ENCODE results near the gene HIVEP3.

Gene HIVEP3

GRCh38 chr1:41862384-41863221 is 56.1 kb downstream of the HIVEP3 start:
- TF ChIP-seq GATA1 (IDR thresholded peaks at IDR 0.05; ENCODE audit: low read depth, low read length): no peak
- TF ChIP-seq POLR2A (IDR thresholded peaks at IDR 0.05; ENCODE audit: low read length): no peak
- DNase-seq: peak in 1 of 2 experiments; percentile 26

DNA sequence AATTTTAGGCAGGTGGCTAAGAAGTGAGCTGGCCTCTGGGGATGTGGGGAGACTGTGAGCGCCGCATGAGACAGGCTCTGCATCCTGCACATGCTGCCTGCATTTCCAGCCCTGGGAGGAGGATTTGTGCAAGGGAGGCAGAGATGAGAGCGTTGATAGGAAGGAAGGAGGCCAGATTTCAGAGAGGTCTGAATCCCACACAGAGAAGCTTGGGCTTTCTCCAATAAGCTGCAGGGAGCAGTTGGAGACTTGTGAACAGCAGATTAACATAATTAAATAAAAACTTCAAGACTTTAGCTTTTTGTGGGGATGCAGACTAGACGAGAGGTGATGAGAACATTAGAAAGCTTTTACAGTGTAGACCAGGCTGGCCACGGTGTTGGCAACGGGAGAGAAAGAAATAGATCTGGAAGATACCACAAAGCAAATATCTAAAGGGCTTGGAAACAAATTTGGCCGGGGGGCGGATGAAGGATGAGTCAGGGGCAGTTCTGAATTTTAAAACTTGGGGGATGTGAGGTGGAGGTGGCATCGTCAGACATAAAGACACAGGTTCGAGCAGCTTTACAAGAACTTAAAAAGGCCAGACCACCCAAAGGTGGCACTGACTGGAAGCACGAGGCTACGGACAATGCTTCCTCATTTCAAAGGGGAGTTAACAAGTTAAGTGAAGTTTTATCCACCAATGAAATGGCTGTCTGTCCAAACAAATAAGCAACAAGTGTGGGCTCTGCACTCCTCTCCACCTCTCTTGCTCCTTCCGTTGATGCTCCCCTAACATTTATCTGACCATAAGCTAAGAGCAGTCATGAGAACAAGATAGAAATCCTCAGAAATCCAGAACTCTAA is 57.0 kb downstream of the HIVEP3 start:
- TF ChIP-seq GATA1 (IDR thresholded peaks at IDR 0.05; ENCODE audit: low read depth, low read length) (no peak), POLR2A (IDR thresholded peaks at IDR 0.05; ENCODE audit: low read length) (no peak)
- no peak for DNase-seq

DNA sequence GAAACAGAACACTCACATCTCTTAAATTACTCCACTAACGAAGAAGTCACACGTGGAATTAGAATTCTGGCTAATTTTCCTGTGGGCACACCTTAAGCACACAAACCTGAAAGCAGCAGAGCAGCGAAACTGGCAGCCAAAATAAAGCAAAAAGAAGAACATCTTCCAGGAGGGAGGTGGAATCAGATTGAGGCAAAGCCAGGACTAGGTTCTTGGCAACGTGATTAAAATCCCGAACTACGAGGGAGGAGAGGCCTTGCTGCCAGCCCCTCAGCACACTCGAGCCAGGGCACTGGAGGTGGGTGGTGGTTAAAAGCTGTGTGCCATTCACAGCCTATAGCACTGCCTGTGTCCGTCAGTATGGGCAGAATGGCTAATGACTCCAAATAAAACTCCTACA is 58.0 kb downstream of the HIVEP3 start:
- TF ChIP-seq POLR2A (IDR thresholded peaks at IDR 0.05; ENCODE audit: low read length): no peak
- no peak for DNase-seq

DNA sequence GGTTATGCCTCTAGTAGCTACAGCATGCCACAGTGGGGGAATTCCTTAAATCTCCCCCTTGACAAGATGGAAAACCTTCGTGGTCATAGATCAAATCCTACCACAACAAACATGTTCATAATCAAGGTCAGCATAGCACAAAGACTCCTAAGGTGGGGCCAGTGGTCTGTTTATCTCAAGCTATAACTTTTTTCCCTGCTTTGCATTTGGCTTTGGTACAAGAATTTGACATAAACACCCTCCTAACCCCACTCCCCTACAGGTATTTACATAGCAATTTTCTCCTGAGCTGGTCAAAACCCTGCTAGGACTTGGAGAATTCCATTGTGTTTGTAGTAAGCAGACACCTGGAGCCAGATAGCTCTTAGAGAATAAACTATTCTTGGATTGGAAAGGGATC is 58.5 kb downstream of the HIVEP3 start:
- DNase-seq: no peak
- TF ChIP-seq GATA1 (IDR thresholded peaks at IDR 0.05; ENCODE audit: low read depth, low read length) (no peak), POLR2A (IDR thresholded peaks at IDR 0.05; ENCODE audit: low read length) (no peak)

DNA sequence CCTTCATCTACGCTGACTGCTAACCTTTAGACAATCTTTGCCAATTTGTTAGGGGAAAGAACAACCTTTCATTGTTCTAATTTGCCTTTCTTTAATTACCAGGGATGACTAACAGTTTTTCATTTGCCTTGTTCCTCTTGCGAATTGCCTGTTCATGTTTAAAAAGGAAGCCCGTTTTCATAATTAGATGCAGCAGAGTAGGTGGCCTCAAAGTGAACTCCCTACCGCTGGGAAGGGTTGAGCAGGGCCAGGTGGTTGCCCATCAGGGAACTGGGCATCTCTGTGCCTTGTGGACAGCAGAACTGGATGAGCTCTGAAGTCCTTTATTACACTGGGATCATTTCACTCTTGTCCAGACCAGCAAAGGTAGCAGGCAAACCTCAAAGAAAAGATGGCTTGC is 59.0 kb downstream of the HIVEP3 start:
- DNase-seq: no peak
- TF ChIP-seq POLR2A (IDR thresholded peaks at IDR 0.05; ENCODE audit: low read length): no peak
- no peak for TF ChIP-seq GATA1 (IDR thresholded peaks at IDR 0.05; ENCODE audit: low read depth, low read length)

DNA sequence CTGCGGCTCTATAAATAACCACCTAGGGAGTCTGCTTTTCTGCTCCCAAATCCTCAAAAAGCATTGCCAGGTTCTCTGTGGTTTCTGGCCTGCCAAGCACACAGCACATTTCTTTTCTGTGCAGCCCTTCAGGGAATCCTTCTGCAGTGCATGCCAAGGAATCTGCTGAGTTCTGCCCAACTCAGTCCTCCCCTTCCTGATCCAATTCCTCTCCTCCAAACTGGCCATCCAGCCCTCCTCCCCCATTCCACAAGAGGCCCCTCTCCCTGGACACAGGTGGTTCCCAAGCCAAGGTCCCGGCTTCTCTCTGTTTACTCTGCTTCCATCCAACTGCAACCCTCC is 61.8 kb downstream of the HIVEP3 start:
- DNase-seq: no peak
- TF ChIP-seq GATA1 (IDR thresholded peaks at IDR 0.05; ENCODE audit: low read depth, low read length) (no peak), POLR2A (IDR thresholded peaks at IDR 0.05; ENCODE audit: low read length) (no peak)

DNA sequence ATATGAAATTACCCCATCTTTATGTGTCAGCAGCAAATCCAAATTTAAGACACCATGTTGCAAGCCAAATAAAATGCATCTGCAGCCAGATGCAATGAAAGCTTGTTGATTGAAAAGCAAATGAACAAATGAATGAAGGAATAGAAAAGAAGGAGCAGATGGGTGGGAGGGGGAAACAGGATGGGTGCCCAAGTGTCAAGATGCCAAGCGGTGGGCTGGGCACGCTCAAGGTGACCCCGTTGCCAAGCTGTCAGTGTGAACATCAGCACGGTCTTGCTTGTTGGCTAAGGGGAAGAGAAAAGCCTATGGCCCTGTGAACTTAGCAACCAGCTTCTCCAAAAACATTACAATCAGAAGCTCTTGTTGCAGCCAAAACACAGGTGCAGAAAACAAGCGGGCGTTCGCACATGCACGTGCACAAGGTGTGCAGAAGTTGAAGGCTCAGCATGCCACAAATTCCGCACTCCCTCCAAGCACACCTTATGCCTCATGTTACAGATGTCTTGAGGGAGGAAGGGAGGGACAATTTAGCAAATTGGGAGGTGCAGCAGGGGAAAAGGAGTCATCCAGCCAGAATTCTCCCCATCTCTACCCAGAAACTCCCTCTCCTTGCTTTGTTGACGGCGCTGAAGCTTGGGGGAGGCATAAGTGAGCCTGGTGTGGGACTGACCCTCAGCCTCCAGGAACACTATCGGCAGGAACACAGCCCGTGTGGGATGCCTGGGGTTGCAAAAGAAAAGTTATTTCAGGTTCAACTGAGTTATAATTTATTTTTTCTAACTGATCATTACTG is 62.4 kb downstream of the HIVEP3 start:
- no peak for DNase-seq
- TF ChIP-seq POLR2A (IDR thresholded peaks at IDR 0.05; ENCODE audit: low read length): no peak
- TF ChIP-seq GATA1 (IDR thresholded peaks at IDR 0.05; ENCODE audit: low read depth, low read length): no peak

- TF ChIP-seq GATA1 (IDR thresholded peaks at IDR 0.05; ENCODE audit: low read depth, low read length) (no peak), POLR2A (IDR thresholded peaks at IDR 0.05; ENCODE audit: low read length) (no peak)
- no peak for DNase-seq
Measured at GRCh38 chr1:41855713-41856112, 63.0 kb downstream of the HIVEP3 start.

DNA sequence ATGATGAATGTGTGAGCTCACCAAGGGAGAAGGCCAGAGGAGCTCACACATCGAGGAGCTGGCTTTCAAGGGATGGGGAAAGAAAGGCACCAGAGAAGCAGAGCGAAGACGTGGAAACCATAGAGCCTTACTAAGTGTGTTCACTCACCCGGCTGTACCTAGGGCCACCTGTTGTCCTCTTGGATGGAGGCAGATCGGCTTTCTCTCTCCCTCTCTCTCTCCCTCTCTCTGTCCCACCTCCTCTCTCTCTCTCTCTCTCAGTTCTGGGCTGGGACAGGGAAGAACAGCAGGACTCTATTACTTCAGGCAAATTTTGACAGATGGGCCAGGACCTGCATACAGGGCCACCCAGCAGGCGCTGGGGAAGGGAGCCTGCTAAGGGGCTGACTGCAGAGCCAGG is 64.8 kb downstream of the HIVEP3 start:
- DNase-seq: no peak
- no peak for TF ChIP-seq POLR2A (IDR thresholded peaks at IDR 0.05; ENCODE audit: low read length)
- TF ChIP-seq GATA1 (IDR thresholded peaks at IDR 0.05; ENCODE audit: low read depth, low read length): no peak

- TF ChIP-seq POLR2A (IDR thresholded peaks at IDR 0.05; ENCODE audit: low read length) (no peak), GATA1 (IDR thresholded peaks at IDR 0.05; ENCODE audit: low read depth, low read length) (no peak)
- no peak for DNase-seq
Measured at GRCh38 chr1:41852091-41852490, 66.6 kb downstream of the HIVEP3 start.

DNA sequence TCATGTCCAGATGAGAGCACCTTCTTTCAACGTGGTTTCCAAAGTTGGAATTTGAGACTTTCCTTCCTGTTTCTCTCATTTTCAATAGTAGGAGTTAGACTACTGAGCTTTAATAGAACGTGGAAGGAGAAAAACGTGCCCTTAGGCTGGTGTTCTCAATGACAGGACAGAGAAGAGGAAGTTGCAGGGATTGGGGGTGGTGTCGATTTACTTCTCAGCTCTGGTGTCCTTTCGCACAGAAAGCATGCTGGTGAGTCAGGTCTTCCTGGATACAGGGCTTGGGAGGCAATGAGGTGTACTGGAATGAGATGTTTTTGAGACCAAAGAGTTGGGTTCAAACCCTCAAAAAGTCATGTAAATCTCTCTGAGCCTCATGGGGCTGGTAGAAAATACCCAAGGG is 67.1 kb downstream of the HIVEP3 start:
- DNase-seq: no peak

DNA sequence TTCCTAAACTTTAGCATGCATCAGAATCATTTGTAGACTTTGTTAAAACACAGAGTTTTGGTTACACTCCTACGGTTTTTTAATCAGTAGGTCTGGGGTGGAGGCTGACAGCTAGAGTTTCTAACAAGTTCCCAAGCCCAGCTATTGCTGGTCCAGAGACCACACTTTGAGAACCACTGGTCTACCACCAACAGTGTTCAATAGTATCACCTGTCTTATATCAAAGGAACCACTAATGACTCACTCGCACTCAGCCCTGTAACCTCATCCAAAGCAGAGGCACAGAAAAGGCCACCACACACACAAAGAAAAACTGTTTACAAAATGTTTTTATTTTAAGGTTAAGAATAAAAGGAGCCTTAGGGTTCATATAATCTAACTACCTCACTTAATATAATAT is 68.7 kb downstream of the HIVEP3 start:
- TF ChIP-seq POLR2A (IDR thresholded peaks at IDR 0.05; ENCODE audit: low read length) (no peak), GATA1 (IDR thresholded peaks at IDR 0.05; ENCODE audit: low read depth, low read length) (no peak)

More for the DNA sequence above, 67.1 kb downstream of the HIVEP3 start:
- no peak for TF ChIP-seq POLR2A (IDR thresholded peaks at IDR 0.05; ENCODE audit: low read length)
- TF ChIP-seq GATA1 (IDR thresholded peaks at IDR 0.05; ENCODE audit: low read depth, low read length): no peak

GRCh38 chr1:41849211-41849759 is 69.4 kb downstream of the HIVEP3 start:
- DNase-seq: no peak

More for the DNA sequence above, 68.7 kb downstream of the HIVEP3 start:
- DNase-seq: no peak

More at GRCh38 chr1:41849211-41849759, 69.4 kb downstream of the HIVEP3 start:
- TF ChIP-seq POLR2A (IDR thresholded peaks at IDR 0.05; ENCODE audit: low read length) (no peak), GATA1 (IDR thresholded peaks at IDR 0.05; ENCODE audit: low read depth, low read length) (no peak)

Data from erythroblast (primary cell).